Gastrocnemius medialis (tissue), 4 donors: ENCODE measurements around the gene BCL2.

Experiments
- POLR2A ChIP-seq, 2 donors: fragments of 450-650 bp; IDR thresholded peaks; one replicate each; pipeline ENCODE4 v1.6.1; 2017; ENCODE audit warnings: antibody characterized with exemption in 2 of 2, mild to moderate bottlenecking in 2 of 2, moderate library complexity in 2 of 2
- TF ChIP-seq, protein P1 (sequence below), 5 experiments: fragments of 450-650 bp in 3 of 5; fragments of 200-600 bp in 2 of 5; sonication (generic) in 2 of 5; IDR thresholded peaks in 4 of 5; conservative IDR thresholded peaks in 1 of 5; 1 replicate in 4 of 5; 2 replicates in 1 of 5; pipeline ENCODE4 v1.5.1; 2016 to 2019; ENCODE audit warnings: antibody characterized with exemption in 5 of 5, mild to moderate bottlenecking in 3 of 5, moderate library complexity in 3 of 5

DNA sequence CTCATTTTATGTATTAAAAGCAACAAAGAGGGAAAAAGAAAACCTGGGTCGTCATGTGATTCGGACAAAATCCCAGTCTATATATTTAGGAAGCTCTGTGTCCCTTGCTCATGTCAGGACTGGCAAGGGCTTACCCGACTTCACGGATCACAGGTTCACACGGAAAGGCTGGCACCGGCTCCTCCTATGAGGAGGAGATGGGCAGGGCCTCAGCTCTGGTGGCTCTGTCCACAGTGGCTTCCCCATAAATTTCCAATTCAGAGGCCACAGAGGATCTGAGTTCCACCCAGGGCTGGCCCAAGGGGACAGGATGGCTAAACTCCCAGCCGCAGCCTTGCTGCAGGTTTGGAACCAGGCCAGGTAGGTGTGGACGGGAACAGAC lies 186.8 kb downstream of the BCL2 start:
- TF ChIP-seq, protein P1, sequence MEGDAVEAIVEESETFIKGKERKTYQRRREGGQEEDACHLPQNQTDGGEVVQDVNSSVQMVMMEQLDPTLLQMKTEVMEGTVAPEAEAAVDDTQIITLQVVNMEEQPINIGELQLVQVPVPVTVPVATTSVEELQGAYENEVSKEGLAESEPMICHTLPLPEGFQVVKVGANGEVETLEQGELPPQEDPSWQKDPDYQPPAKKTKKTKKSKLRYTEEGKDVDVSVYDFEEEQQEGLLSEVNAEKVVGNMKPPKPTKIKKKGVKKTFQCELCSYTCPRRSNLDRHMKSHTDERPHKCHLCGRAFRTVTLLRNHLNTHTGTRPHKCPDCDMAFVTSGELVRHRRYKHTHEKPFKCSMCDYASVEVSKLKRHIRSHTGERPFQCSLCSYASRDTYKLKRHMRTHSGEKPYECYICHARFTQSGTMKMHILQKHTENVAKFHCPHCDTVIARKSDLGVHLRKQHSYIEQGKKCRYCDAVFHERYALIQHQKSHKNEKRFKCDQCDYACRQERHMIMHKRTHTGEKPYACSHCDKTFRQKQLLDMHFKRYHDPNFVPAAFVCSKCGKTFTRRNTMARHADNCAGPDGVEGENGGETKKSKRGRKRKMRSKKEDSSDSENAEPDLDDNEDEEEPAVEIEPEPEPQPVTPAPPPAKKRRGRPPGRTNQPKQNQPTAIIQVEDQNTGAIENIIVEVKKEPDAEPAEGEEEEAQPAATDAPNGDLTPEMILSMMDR (IDR thresholded peaks at IDR 0.05 in 4 of 5, conservative IDR thresholded peaks at IDR 0.05 in 1 of 5), result no peak
- no peak for TF ChIP-seq POLR2A (IDR thresholded peaks at IDR 0.05)
